ENCODE measurements around the gene GASK1A. TPM values are rescaled to one million over a fixed set of nuclear protein-coding genes. Genes with fewer than 3 reads are reported as not detected.

The GASK1A gene
- total and polyA plus RNA-seq, 2 of the 8 experiments (the other 6 are each of a cell fraction or from before 2014, with no cell fraction given), result 4.7 to 7.9 TPM

DNA sequence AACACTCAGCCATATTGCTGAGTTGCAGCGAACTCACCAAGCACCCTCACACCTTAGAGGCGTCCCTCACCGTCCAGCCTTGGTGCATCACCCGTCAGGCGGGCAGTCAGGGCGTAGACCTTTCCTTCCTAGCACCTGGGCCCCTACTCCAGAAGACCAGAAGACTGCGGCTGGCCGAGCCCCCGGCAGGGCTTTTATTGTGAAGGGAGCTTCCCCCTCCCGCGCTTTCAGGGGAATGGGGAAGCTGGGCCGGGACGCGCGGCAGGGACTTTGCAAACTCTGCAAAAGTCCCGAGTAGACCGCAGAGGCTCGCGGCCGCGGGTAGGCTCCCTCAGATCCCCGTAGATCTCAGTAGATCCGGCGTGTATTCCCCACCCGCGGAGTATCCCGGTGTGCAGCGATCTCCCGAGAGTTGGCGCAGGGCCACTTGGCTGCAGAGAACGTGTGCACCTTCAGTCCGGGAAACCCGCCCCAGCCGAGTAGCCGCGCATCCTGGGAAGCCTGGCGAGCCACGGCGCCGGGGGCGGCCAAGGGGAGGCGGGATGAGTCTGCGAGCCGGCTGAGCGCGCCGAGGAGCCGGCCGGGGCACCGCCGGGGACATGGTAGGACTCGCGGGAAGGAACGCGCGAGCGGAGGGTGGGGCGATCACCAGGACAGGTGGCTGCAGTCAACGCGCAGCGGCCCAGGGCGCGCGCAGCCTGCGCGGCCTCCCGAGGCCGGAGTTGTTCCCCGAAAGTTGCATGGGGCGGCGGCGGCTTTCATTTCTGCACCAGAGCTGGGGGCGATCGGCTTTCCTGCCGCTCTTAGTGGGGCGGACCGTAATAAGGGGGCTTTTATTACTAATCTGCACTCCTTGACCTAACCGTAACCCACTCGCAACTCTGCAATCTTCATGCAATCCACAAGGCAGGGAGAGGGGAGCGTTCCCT, at the start of gene GASK1A (continued):
- TF ChIP-seq EGR1 (IDR thresholded peaks at IDR 0.05; ENCODE audit: borderline replicate concordance, low read depth, low read length) (peak; percentile 74; the same call in 1 of the 2 replicates), EZH2 (IDR thresholded peaks at IDR 0.05; ENCODE audit: low read depth, low read length, severe bottlenecking) (peak; percentile 23), YY1 (IDR thresholded peaks at IDR 0.05; ENCODE audit: low read depth, low read length) (0 out of 2 replicates have a peak, but pooled peaks have one; percentile 28), CBX5 (IDR thresholded peaks at IDR 0.05; ENCODE audit: low read depth, low read length) (no peak), EP300 (IDR thresholded peaks at IDR 0.05; ENCODE audit: borderline replicate concordance in 1 of 2, low read depth in 2 of 2, low read length in 2 of 2) (no peak), POLR2A (IDR thresholded peaks at IDR 0.05; ENCODE audit: control extremely low read depth in 1 of 2, low read depth in 2 of 2, low read length in 2 of 2) (no peak), KDM5A (IDR thresholded peaks at IDR 0.05; ENCODE audit: low read length) (no peak)
- TF ChIP-seq, protein P1, sequence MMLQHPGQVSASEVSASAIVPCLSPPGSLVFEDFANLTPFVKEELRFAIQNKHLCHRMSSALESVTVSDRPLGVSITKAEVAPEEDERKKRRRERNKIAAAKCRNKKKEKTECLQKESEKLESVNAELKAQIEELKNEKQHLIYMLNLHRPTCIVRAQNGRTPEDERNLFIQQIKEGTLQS (IDR thresholded peaks at IDR 0.05; ENCODE audit: insufficient read depth, low read depth, low read length), result no peak
- TF ChIP-seq, protein P2, sequence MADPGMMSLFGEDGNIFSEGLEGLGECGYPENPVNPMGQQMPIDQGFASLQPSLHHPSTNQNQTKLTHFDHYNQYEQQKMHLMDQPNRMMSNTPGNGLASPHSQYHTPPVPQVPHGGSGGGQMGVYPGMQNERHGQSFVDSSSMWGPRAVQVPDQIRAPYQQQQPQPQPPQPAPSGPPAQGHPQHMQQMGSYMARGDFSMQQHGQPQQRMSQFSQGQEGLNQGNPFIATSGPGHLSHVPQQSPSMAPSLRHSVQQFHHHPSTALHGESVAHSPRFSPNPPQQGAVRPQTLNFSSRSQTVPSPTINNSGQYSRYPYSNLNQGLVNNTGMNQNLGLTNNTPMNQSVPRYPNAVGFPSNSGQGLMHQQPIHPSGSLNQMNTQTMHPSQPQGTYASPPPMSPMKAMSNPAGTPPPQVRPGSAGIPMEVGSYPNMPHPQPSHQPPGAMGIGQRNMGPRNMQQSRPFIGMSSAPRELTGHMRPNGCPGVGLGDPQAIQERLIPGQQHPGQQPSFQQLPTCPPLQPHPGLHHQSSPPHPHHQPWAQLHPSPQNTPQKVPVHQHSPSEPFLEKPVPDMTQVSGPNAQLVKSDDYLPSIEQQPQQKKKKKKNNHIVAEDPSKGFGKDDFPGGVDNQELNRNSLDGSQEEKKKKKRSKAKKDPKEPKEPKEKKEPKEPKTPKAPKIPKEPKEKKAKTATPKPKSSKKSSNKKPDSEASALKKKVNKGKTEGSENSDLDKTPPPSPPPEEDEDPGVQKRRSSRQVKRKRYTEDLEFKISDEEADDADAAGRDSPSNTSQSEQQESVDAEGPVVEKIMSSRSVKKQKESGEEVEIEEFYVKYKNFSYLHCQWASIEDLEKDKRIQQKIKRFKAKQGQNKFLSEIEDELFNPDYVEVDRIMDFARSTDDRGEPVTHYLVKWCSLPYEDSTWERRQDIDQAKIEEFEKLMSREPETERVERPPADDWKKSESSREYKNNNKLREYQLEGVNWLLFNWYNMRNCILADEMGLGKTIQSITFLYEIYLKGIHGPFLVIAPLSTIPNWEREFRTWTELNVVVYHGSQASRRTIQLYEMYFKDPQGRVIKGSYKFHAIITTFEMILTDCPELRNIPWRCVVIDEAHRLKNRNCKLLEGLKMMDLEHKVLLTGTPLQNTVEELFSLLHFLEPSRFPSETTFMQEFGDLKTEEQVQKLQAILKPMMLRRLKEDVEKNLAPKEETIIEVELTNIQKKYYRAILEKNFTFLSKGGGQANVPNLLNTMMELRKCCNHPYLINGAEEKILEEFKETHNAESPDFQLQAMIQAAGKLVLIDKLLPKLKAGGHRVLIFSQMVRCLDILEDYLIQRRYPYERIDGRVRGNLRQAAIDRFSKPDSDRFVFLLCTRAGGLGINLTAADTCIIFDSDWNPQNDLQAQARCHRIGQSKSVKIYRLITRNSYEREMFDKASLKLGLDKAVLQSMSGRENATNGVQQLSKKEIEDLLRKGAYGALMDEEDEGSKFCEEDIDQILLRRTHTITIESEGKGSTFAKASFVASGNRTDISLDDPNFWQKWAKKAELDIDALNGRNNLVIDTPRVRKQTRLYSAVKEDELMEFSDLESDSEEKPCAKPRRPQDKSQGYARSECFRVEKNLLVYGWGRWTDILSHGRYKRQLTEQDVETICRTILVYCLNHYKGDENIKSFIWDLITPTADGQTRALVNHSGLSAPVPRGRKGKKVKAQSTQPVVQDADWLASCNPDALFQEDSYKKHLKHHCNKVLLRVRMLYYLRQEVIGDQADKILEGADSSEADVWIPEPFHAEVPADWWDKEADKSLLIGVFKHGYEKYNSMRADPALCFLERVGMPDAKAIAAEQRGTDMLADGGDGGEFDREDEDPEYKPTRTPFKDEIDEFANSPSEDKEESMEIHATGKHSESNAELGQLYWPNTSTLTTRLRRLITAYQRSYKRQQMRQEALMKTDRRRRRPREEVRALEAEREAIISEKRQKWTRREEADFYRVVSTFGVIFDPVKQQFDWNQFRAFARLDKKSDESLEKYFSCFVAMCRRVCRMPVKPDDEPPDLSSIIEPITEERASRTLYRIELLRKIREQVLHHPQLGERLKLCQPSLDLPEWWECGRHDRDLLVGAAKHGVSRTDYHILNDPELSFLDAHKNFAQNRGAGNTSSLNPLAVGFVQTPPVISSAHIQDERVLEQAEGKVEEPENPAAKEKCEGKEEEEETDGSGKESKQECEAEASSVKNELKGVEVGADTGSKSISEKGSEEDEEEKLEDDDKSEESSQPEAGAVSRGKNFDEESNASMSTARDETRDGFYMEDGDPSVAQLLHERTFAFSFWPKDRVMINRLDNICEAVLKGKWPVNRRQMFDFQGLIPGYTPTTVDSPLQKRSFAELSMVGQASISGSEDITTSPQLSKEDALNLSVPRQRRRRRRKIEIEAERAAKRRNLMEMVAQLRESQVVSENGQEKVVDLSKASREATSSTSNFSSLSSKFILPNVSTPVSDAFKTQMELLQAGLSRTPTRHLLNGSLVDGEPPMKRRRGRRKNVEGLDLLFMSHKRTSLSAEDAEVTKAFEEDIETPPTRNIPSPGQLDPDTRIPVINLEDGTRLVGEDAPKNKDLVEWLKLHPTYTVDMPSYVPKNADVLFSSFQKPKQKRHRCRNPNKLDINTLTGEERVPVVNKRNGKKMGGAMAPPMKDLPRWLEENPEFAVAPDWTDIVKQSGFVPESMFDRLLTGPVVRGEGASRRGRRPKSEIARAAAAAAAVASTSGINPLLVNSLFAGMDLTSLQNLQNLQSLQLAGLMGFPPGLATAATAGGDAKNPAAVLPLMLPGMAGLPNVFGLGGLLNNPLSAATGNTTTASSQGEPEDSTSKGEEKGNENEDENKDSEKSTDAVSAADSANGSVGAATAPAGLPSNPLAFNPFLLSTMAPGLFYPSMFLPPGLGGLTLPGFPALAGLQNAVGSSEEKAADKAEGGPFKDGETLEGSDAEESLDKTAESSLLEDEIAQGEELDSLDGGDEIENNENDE (IDR thresholded peaks at IDR 0.05; ENCODE audit: insufficient replicate concordance, low read length), result no peak
